NCI-H82 (cell line): Measurements from ENCODE around the gene XAB2.
A peak's percentile ranks its signal among the peaks of the same experiment; 100 is the strongest.
"Not testable (repeated sequence)": the region's sequence is repeated elsewhere in the genome, so short reads cannot be mapped to it uniquely, and the experiment has no call there.

Experiments used
- DNase-seq: peaks from one replicate; lab custom pipeline; 2025; lab: John Stamatoyannopoulos, UW

XAB2 gene

DNA sequence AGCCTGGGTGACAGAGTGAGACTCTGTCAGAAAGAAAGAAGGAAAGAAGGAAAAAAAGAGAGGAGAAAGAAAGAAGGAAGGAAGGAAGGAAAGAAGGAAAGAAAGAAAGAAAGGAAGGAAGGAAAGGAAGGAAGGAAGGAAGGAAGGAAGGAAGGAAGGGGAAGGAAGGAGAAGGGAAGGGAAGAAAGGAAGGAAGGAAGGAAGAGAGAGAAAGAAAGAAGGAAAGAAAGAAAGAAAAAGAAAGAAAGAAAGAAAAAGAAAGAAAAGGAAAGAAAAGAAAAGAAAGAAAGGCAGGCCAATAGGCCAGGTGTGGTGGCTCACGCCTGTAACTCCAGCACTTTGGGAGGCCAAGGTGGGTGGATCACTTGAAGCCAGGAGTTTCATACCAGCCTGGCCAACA is 51.9 kb downstream of the XAB2 start:
- DNase-seq, result not testable (repeated sequence)

- DNase-seq, result peak; percentile 24
Observed at GRCh38 chr19:7575434-7576040, 53.8 kb downstream of the XAB2 start.

DNA sequence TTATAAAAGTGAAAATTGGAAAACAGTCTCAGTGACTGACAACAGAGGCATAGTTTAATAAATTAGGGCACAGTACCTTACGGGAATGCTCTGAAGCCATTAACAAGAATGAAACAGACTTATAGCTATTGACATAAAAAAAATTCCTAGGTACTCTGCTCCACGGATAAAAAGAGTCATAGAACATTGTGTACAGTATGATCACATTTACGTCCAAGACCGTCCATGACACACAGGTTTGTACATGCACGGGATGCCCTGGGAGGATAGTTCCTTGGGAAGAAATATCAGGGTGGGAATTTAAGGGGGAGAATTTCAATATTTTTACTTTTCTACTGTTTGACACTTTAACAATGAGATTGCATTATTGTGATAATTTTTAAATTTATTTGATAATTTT is 58.6 kb downstream of the XAB2 start:
- DNase-seq, result no peak
